Neural cell (in vitro differentiated cells): ENCODE data around the gene SLC25A21. TPM values are rescaled to one million over a fixed set of nuclear protein-coding genes. Genes with fewer than 3 reads are reported as not detected.

Source experiments
- H2AFZ ChIP-seq: fragments of 200-600, 300-800 bp; sonication (generic), shearing (Covaris generic); 2 replicates; pipeline ENCODE4 v1.6.0; 2014; ENCODE audit warnings: low read depth, mild to moderate bottlenecking, antibody characterized with exemption, low read length, moderate library complexity
- H3F3A ChIP-seq: fragments of 200-600 bp; shearing (Covaris generic); 2 replicates; pipeline ENCODE4 v1.6.1; 2016; ENCODE audit warnings: mild to moderate bottlenecking, moderate library complexity, mixed read lengths, antibody characterized with exemption, low read length; ENCODE audit not compliant: insufficient read depth, poor library complexity, severe bottlenecking
- H3K27ac ChIP-seq: fragments of 200-600, 300-800 bp; sonication (generic), shearing (Covaris generic); 2 replicates; pipeline ENCODE4 v1.5.1; 2014; ENCODE audit warnings: mild to moderate bottlenecking, low read length, moderate library complexity
- H3K27me3 ChIP-seq: fragments of 300-800, 200-600 bp; sonication (generic), shearing (Covaris generic); 2 replicates; pipeline ENCODE4 v1.6.0; 2014; ENCODE audit warnings: mild to moderate bottlenecking, low read depth, low read length, moderate library complexity; ENCODE audit not compliant: insufficient read depth
- H3K36me3 ChIP-seq: fragments of 300-800, 200-600 bp; sonication (generic), shearing (Covaris generic); 2 replicates; pipeline ENCODE4 v1.5.1; 2014; ENCODE audit warnings: mild to moderate bottlenecking, antibody characterized with exemption, low read length, moderate library complexity; ENCODE audit not compliant: insufficient read depth
- H3K4me2 ChIP-seq: fragments of 300-800, 200-600 bp; sonication (generic), shearing (Covaris generic); 2 replicates; pipeline ENCODE4 v1.6.0; 2014; ENCODE audit warnings: mild to moderate bottlenecking, low read length
- H3K4me3 ChIP-seq: fragments of 300-800, 200-600 bp; sonication (generic), shearing (Covaris generic); 2 replicates; pipeline ENCODE4 v1.5.1; 2014; ENCODE audit warnings: mild to moderate bottlenecking, low read length, moderate library complexity
- H3K79me2 ChIP-seq: fragments of 200-600 bp; shearing (Covaris generic); replicated peaks from 2 replicates; pipeline ENCODE4 v1.6.0; 2014; ENCODE audit warnings: mild to moderate bottlenecking, low read length, moderate library complexity; ENCODE audit not compliant: insufficient read depth
- H3K9ac ChIP-seq: fragments of 300-800, 200-600 bp; sonication (generic), shearing (Covaris generic); 2 replicates; pipeline ENCODE4 v1.6.1; 2016; ENCODE audit warnings: mild to moderate bottlenecking, low read length, mixed read lengths
- H3K9me2 ChIP-seq: fragments of 200-600 bp; shearing (Covaris generic); 2 replicates; pipeline ENCODE4 v1.6.1; 2016; ENCODE audit warnings: mild to moderate bottlenecking, low read length, mixed read lengths; ENCODE audit not compliant: insufficient read depth
- H3K9me3 ChIP-seq: fragments of 200-600, 300-800 bp; sonication (generic), shearing (Covaris generic); 2 replicates; pipeline ENCODE4 v1.6.1; 2016; ENCODE audit warnings: mild to moderate bottlenecking, mixed run types, low read length, moderate library complexity, mixed read lengths
- H4K20me1 ChIP-seq: fragments of 200-600 bp; shearing (Covaris generic); 2 replicates; pipeline ENCODE4 v1.6.1; 2016; ENCODE audit warnings: mild to moderate bottlenecking, mixed run types; ENCODE audit not compliant: insufficient read depth
- CTCF ChIP-seq: fragments of 450-650 bp; IDR thresholded peaks from 2 replicates; pipeline ENCODE4 v1.5.1; 2014; ENCODE audit warnings: antibody characterized with exemption, mild to moderate bottlenecking, moderate library complexity; ENCODE audit not compliant: poor library complexity, severe bottlenecking
- EP300 ChIP-seq: fragments of 450-650 bp; conservative IDR thresholded peaks from 2 replicates; pipeline ENCODE4 v1.6.1; 2014; ENCODE audit warnings: antibody characterized with exemption, mild to moderate bottlenecking, moderate library complexity; ENCODE audit not compliant: poor library complexity, severe bottlenecking
- EZH2 ChIP-seq: fragments of 200-600, 300-800 bp; shearing (Covaris generic), sonication (generic); IDR thresholded peaks from 2 replicates; pipeline ENCODE4 v1.6.1; 2014; ENCODE audit warnings: antibody characterized with exemption, low read length, borderline replicate concordance, mild to moderate bottlenecking; ENCODE audit not compliant: insufficient read depth, poor library complexity, severe bottlenecking
- MXI1 ChIP-seq: fragments of 450-650 bp; conservative IDR thresholded peaks from 2 replicates; pipeline ENCODE4 v1.6.1; 2014; ENCODE audit warnings: antibody characterized with exemption, mild to moderate bottlenecking; ENCODE audit not compliant: poor library complexity, severe bottlenecking
- POLR2AphosphoS5 ChIP-seq: IDR thresholded peaks from 2 replicates; pipeline ENCODE4 v1.6.1; 2012
- RAD21 ChIP-seq: fragments of 450-650 bp; conservative IDR thresholded peaks from 2 replicates; pipeline ENCODE4 v1.6.1; 2014; ENCODE audit warnings: antibody characterized with exemption, mild to moderate bottlenecking, moderate library complexity
- SMC3 ChIP-seq: fragments of 450-650 bp; conservative IDR thresholded peaks from 2 replicates; pipeline ENCODE4 v1.6.1; 2014; ENCODE audit warnings: antibody characterized with exemption, mild to moderate bottlenecking, moderate library complexity; ENCODE audit not compliant: poor library complexity
- TAF1 ChIP-seq: IDR thresholded peaks from 2 replicates; pipeline ENCODE4 v1.6.1; 2012; ENCODE audit warnings: low read depth
- polyA plus RNA-seq: library from polyadenylated mRNA; depleted of rRNA; stranded (reverse); fragments of >200 nt; gene quantifications from 2 replicates; pipeline ENCODE4 v1.2.3, GENCODE V29; 2014
- TF ChIP-seq, protein P1 (sequence below): IDR thresholded peaks from 2 replicates; pipeline ENCODE4 v1.6.1; 2012; ENCODE audit warnings: borderline replicate concordance

The SLC25A21 gene
- polyA plus RNA-seq, 1 donor from 2014 or later = 0.35 TPM

- H3K9me2 ChIP-seq = no peaks in the 10 kb centered on the region
- H3K9ac ChIP-seq = no peak overlapping the region
- no peak overlapping the region for H3K27ac ChIP-seq
- TF ChIP-seq MXI1 = no peak
- TF ChIP-seq RAD21 = no peak
- no peak for TF ChIP-seq POLR2AphosphoS5
- TF ChIP-seq, protein P1, sequence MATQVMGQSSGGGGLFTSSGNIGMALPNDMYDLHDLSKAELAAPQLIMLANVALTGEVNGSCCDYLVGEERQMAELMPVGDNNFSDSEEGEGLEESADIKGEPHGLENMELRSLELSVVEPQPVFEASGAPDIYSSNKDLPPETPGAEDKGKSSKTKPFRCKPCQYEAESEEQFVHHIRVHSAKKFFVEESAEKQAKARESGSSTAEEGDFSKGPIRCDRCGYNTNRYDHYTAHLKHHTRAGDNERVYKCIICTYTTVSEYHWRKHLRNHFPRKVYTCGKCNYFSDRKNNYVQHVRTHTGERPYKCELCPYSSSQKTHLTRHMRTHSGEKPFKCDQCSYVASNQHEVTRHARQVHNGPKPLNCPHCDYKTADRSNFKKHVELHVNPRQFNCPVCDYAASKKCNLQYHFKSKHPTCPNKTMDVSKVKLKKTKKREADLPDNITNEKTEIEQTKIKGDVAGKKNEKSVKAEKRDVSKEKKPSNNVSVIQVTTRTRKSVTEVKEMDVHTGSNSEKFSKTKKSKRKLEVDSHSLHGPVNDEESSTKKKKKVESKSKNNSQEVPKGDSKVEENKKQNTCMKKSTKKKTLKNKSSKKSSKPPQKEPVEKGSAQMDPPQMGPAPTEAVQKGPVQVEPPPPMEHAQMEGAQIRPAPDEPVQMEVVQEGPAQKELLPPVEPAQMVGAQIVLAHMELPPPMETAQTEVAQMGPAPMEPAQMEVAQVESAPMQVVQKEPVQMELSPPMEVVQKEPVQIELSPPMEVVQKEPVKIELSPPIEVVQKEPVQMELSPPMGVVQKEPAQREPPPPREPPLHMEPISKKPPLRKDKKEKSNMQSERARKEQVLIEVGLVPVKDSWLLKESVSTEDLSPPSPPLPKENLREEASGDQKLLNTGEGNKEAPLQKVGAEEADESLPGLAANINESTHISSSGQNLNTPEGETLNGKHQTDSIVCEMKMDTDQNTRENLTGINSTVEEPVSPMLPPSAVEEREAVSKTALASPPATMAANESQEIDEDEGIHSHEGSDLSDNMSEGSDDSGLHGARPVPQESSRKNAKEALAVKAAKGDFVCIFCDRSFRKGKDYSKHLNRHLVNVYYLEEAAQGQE = no peak
- no peak for TF ChIP-seq CTCF
- TF ChIP-seq SMC3 = no peak
- no peak for TF ChIP-seq EP300
- TF ChIP-seq EZH2 = no peak
- no peak for TF ChIP-seq TAF1
- no peak overlapping the region for H3K4me2 ChIP-seq
- no peaks in the 10 kb centered on the region for H4K20me1 ChIP-seq
- no peaks in the 10 kb centered on the region for H3K9me3 ChIP-seq
- no peak overlapping the region for H3K4me3 ChIP-seq
- H3K79me2 ChIP-seq = no peaks in the 10 kb centered on the region
- H3K27me3 ChIP-seq = no peaks in the 10 kb centered on the region
- H2AFZ ChIP-seq = no peak overlapping the region
- no peaks in the 10 kb centered on the region for H3F3A ChIP-seq
- H3K36me3 ChIP-seq = no peaks in the 10 kb centered on the region
These were observed 47.8 kb downstream of the SLC25A21 start for GRCh38 chr14:37124614-37125013.

DNA sequence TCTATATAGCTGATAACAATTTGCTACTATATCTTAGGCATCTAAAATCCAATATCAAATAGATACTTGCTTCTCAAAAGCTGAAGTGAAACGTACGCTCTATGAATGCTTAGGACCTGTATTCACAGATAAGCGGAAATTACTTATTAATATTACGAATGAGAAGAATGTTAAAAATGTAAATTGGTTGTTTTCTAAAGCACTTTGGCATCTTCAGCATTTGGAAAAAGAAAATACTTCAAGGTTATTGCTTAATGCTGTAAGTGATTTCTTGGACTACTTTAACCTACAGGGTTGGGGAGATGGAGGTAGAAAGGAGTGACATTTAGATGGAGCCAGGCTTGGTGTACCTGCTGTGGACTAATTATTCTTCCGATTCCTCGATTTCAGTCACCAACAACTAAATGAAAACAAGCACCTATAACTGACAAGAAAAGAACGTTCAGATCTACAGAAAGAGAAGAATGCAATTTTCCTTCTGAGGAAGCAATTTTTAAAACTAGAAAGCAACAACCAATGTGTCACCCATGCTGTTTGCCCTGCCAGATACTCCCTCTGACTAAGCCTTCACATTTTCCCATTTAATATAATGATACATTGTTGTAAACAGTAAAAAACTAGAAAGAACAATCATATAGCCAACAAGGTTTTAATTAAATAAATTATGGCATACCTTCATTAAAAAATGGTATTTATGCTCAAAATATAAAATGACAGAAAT is 49.3 kb downstream of the SLC25A21 start:
- no peak overlapping the region for H3K27ac ChIP-seq
- H2AFZ ChIP-seq = no peak overlapping the region
- no peaks in the 10 kb centered on the region for H3F3A ChIP-seq
- H3K9me2 ChIP-seq = no peaks in the 10 kb centered on the region
- no peak overlapping the region for H3K9ac ChIP-seq
- no peaks in the 10 kb centered on the region for H3K27me3 ChIP-seq
- H3K4me2 ChIP-seq = no peak overlapping the region
- no peaks in the 10 kb centered on the region for H4K20me1 ChIP-seq
- no peaks in the 10 kb centered on the region for H3K36me3 ChIP-seq
- H3K4me3 ChIP-seq = no peak overlapping the region
- TF ChIP-seq EZH2 (no peak), CTCF (no peak), POLR2AphosphoS5 (no peak), SMC3 (no peak), RAD21 (no peak), TAF1 (no peak), MXI1 (no peak), EP300 (no peak)
- TF ChIP-seq, protein P1 = no peak
- no peaks in the 10 kb centered on the region for H3K79me2 ChIP-seq
- no peaks in the 10 kb centered on the region for H3K9me3 ChIP-seq
